Bronchial epithelial cell (primary cell): Measurements from ENCODE around the gene PNMA6F. TPM values are rescaled to one million over a fixed set of nuclear protein-coding genes. Genes with fewer than 3 reads are reported as not detected.

Source experiments
- DNase-seq: peaks from one replicate; pipeline ENCODE4 v3.0.0-alpha.2; 2010; ENCODE audit warnings: low read depth
- FAIRE-seq: peaks from 2 replicates; lab custom pipeline; 2011; peaks lifted over from hg19 to GRCh38; lab: Jason Lieb, UNC
- H3K27me3 ChIP-seq: 2 replicates; pipeline ENCODE4 v1.5.1; 2011; ENCODE audit warnings: low read length; ENCODE audit not compliant: control insufficient read depth, insufficient read depth
- H3K36me3 ChIP-seq: 2 replicates; pipeline ENCODE4 v1.5.1; 2011; ENCODE audit warnings: low read length; ENCODE audit not compliant: control insufficient read depth, insufficient read depth
- H3K4me3 ChIP-seq: 2 replicates; pipeline ENCODE4 v1.5.1; 2011; ENCODE audit warnings: mild to moderate bottlenecking, low read depth, low read length, control low read depth
- CTCF ChIP-seq: IDR thresholded peaks from 2 replicates; pipeline ENCODE4 v1.5.1; 2011; ENCODE audit warnings: mild to moderate bottlenecking, moderate library complexity, low read length, control low read depth, inconsistent platforms; ENCODE audit not compliant: insufficient read depth, severe bottlenecking
- total RNA-seq: library from RNA; depleted of rRNA; stranded (reverse); fragments of >200 nt; gene quantifications from 2 replicates; pipeline ENCODE4 v1.2.1, GENCODE V29; 2014

PNMA6F gene
- total RNA-seq, 1 donor from 2014 or later, result not detected

- no peaks in the 10 kb centered on the region for H3K36me3 ChIP-seq
- DNase-seq (no peak), FAIRE-seq (no peak)
- H3K4me3 ChIP-seq, result no peak overlapping the region
- peaks cover 4% of the 10 kb centered on the region for H3K27me3 ChIP-seq
- no peak for TF ChIP-seq CTCF
These were observed 2.8 kb downstream of the PNMA6F start for GRCh38 chrX:153318811-153319210.

GRCh38 chrX:153317996-153318722 is 3.4 kb downstream of the PNMA6F start:
- Histone ChIP-seq H3K36me3 (no peaks in the 10 kb centered on the region), H3K4me3 (no peak overlapping the region), H3K27me3 (peaks cover 4% of the 10 kb centered on the region)
- TF ChIP-seq CTCF, result no peak
- FAIRE-seq (no peak), DNase-seq (no peak)

GRCh38 chrX:153317306-153317705 is 4.3 kb downstream of the PNMA6F start:
- FAIRE-seq, result no peak
- H3K4me3 ChIP-seq, result no peak overlapping the region

GRCh38 chrX:153312842-153313241 is 8.7 kb downstream of the PNMA6F start:
- no peaks in the 10 kb centered on the region for H3K36me3 ChIP-seq
- no peaks in the 10 kb centered on the region for H3K27me3 ChIP-seq
- no peak for TF ChIP-seq CTCF
- H3K4me3 ChIP-seq, result no peak overlapping the region
- FAIRE-seq (no peak), DNase-seq (no peak)

More at GRCh38 chrX:153317306-153317705, 4.3 kb downstream of the PNMA6F start:
- peaks cover 4% of the 10 kb centered on the region for H3K27me3 ChIP-seq
- no peak for DNase-seq
- H3K36me3 ChIP-seq, result no peaks in the 10 kb centered on the region
- no peak for TF ChIP-seq CTCF

DNA sequence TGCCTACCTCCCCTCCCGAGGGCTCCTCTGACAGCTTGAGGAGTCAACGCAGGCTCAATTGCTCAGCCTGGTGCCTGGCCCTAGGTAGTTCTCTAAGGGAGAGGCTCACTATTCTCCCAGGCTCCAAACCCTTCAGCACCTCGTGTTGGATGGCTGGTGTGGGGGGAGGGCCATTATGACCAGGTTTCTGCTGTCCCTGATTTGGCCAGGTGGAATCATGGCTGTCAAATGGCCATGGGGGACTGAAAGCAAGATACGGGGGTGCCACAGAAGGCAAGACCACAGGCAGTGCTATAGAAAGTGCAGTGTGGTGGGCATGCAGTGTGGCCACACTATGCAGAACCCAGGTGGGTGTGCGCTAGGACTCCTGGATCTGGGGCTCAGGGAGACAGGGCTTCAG is 9.5 kb downstream of the PNMA6F start:
- DNase-seq (no peak), FAIRE-seq (no peak)
- H3K27me3 ChIP-seq, result no peaks in the 10 kb centered on the region
- no peak for TF ChIP-seq CTCF
- H3K36me3 ChIP-seq, result no peaks in the 10 kb centered on the region
- no peak overlapping the region for H3K4me3 ChIP-seq

- no peak for TF ChIP-seq CTCF
- FAIRE-seq, result no peak
- Histone ChIP-seq H3K36me3 (no peaks in the 10 kb centered on the region), H3K4me3 (no peak overlapping the region), H3K27me3 (no peaks in the 10 kb centered on the region)
- no peak for DNase-seq
These were observed 10.7 kb downstream of the PNMA6F start for GRCh38 chrX:153310901-153311300.
